T follicular helper cell (primary cell): ENCODE measurements around the gene RASGRF2.

Experiments
- DNase-seq: peaks from one replicate; pipeline ENCODE4 v3.0.0-alpha.2; 2020; ENCODE audit warnings: low read depth

Gene RASGRF2

DNA sequence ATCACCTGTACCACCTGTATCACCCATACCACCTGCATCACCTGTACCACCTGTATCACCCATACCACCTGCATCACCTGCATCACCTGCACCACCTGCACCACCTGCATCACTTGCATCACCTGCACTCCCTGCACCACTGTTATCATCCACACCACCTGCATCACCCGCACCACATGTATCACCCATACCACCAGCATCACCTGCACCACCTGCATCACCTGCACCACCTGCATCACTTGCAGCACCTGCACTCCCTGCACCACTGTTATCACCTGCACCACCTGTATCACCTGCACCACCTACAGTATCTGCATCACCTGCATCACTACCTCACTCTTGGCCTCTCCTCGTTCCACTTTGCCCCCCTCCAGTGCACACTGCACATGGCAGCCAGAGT, 209.8 kb downstream of the RASGRF2 start:
- no peak for DNase-seq

DNA sequence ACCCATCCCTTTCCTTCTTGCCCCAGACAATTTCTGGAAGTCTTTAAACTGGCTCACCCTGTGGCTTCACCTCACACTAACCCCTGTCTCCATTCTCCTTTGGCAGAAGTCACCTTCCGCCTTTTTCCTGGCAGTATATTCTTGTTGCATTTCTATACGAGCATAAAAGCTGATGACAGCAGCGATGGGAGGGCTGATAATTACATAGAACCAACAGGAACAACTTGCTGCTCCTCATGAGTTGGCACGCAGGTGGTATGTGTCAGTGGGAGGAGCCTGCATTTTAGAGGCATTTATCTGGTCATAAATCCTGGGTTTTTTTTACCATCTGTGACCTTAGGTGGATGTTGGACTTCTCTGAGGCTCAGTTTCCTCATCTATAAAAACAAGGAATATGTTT, 211.6 kb downstream of the RASGRF2 start:
- DNase-seq: no peak

DNA sequence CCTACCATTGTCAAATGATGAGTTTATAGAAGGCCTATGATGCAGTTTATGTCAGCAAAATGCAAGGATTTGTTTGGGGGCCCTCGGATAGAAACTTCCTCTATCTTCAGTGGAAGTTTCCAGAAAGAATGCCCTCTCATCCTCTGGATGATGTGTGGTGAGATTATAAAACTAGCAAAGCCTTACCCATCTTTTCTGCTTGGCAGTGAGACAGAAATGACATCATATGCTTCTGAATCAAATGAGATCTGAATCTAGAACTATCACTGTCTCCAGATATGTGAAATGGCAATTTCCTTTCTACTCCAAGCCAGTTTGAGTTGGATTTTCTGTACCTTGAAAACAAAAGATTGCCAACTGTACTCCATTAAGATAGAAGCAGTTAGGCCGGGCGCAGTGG, 212.5 kb downstream of the RASGRF2 start:
- no peak for DNase-seq

DNA sequence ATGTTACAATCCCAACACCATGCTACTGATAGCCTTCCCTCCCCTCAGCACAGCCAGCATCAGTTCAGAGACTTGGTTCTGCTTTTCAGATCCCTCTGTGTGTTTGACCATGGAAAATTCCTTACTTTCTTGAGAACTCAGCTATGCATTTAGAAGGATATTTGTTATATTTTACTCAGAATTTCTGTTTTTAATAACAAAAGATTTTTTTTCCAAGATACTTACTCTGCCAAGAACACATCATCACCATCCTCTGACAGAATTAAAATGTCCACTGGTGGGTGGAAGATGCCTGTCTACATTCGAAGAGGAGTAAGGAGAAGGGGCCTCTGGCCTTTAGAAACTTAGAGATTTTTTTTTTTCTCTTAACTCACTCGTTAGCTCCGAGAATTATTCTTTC, 216.9 kb downstream of the RASGRF2 start:
- no peak for DNase-seq

DNA sequence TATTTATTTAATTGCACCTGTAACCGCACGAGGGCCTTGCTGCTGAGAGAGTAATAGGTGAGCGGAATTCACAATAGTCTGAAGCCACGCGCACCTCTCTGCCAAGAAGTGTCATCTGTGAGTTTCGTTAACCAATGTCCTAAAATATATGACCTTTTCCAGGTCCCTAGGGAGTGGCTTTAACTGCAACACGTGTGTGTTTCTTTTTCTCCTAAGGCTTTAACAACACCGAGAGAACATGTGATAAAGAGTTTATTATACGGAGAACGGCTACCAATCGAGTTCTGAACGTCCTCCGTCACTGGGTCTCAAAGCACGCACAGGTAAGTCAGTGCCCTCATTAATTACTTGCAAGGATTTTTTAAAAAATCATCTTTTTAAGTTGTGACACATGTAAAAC, 219.8 kb downstream of the RASGRF2 start:
- DNase-seq: no peak

DNA sequence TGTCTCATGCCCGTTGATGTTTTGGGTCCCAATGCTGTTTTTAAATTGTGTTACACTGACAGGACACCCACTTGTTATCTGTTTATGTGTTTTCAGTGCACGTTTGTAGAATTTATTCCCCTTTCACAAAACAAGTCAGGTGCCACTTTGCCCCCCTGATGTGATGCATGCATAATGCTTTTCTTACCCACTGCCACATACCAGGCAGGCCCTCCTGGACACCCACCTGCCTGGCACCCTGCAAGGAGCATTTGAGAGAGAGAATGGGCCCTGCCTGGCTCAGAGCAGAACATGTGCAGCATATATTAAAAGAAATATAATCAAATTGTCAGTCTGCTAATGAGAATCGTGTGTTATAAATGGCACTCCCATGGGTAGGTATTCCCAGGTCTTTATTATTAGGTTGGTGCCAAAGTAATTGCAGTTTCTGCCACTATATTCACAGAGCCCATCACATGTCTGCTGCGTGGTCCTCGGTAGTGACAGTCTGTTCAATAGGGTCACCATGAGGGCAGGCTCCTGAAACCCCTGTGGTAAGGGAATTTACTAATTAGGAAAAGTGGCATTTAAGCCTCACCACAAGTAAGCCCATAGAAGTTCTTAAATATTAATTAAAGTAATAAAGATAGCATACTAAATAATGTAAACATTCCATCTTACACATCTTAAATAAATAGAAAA, 220.8 kb downstream of the RASGRF2 start:
- DNase-seq: no peak

DNA sequence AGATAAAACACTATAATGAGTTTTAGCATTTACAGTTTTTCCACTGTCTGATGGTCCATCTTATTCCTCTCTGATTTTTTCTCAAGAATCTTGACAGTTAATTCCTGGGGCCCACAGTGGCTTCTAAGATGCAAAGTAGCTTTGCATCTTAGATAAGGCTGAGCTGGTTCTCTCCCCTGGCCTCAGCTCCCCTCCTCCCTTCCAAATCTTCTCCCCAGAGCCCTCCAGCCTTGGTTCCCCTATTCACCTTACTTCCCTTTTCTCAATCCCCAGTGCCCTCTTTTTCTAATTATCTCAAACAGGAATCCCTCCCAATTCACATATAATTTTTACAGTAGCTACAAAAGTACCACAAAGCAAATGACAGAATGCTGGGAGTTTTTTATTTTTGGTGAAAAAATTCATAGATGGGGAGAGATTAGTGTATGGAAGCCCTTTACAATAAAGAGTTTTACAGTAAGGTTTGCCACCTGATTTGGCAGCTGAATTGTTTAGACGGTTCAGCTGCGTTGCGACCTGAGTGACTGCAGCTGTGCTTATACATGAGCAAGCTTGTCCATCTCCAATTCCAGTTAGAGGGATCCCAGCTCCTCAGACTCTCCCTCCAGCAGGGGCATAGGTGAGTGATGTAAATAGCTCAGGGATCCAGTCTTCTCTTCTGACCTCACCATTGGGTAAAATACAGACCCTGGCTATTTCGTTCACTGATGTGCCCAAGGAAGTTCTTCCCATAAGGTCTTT, 221.6 kb downstream of the RASGRF2 start:
- no peak for DNase-seq

DNA sequence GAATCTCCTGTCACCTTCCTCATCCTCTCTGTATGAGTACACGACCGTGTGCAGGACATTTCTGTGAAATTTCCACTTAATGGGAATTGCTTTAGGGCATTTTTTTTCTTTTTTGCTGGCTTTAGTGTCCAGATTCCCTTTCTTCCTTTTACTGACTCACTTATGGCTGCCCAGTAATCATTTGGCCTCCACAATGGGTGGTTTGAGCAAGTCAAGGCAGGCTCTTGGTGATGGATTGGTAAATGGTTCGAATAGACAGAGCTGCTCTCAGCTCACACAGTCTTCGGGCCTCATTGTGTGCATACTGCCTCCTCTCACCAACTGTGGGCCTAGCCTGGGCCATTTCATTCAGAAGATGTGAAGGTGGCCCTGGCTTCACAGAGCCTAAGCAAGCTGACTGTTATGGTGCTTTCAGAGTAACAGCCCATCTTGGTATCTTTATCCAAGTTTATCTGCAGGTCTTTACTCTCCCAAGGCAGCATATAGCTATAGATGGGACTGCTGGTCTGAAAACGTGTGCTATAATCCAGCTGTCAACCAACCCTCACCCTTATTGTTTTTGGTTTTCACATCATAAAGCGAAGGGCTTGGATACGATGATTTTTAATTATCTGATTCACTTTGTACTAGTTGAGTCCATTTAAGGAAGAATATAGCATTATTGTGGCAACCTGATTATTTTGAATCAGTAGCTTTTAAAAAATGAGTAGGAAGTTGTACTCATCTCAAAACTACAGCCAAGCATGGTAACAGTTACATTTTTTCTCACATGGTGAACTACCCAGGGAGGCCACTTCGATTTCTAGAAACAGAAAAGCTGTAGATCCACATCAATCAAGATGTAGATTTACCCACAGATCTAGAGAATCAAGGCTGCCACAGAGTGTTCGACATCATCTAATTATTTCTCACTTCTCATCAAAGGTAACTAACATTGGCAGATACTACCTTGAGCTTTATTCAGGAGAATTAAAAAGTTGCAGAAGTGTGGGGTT, 222.5 kb downstream of the RASGRF2 start:
- no peak for DNase-seq

DNA sequence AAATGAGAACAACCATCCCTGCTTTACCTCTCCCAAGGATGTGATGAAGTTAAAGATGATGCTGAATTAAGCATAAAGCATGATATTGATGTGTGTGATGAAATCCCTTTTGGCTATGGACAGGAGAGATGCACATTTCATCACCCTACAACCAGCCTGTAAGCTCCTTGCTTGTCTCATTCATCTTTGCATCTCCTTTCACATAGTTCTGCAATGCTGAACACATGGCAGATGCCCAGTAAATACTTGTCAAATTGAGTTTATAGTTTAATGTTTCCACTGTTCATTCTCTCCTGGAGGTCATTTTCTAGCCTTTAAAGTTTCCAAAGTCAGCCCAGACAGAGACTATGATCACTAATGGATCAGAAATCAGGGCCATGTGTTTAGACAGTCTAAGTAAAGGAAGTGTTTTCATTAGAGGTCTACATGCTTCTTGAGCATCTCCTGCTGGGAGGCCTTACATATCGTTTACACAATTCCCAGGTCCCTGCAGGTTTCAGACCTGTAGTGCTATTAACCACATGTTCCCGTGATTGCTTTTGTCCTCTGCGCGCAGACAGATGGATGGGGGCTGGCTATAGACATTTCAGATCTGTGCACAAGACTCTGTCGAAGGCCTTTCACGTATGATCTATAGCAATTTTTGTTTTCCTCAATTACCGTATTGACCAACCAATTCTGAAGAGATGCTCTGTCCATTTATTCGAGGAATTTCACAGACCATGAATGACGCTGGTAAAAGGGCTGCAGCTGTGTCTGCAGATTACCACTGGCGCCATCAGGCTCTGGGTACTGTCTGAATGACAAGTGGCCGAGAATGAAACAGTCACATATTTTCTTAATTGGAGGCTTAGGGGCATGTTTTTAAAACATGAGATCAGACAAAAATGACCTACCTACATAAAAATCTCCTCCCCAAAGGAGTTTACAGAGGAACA, 223.9 kb downstream of the RASGRF2 start:
- DNase-seq: no peak

DNA sequence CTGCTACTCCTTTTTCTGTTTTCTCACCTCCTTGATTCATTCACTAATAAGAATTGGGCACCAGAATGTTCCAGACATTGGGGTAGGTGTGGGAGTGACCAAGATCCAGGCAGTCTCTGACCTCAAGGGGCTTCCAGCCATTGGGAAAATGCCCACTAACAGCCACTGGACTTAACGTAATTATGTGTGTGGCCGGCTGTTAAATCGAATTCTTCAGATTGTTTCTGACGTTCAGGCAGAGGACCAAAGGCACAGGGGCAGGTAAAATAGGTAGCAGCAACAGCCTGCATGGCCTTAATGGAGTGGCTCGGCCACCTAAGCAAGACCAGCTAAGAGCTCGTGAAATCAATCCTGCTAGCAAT, 224.6 kb downstream of the RASGRF2 start:
- no peak for DNase-seq

DNA sequence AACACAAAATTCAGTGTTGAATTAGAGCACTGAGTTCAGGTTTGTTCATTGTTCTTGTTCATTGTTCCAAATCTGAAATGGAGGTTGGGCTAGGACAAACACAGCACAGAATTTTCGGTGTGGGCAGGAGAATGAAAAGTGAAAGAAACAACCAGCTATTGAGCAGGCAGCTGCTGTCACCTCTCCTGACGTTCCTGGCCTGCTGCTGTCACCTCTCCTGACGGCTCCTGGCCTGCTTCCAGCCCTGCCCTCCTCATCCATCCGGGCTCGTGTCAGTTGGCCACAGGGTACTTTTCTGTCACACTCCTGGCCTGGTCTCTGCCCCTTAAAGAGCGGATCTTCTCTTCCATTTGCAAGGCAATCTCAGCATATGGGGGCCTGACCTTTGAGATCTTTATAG, 227.7 kb downstream of the RASGRF2 start:
- no peak for DNase-seq

DNA sequence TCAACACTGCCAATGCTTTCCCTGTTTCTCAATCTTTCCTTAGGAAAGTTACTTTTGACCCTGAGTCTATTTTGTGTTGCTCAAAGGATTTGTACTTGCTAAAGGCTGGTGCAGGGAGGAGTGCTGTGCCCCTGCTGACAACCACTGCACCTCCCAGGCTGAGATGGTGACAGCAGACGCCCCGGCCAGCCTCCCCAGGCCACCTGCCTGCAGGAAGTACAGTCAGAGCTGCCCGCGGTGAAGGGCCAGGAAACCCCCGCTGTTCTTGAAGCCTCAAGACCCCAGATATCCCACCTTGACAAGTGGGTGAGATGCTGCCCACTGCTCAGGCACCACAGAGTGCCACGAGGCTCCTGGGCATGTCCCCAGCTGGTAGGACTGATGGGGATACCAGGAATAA, 228.8 kb downstream of the RASGRF2 start:
- no peak for DNase-seq

DNA sequence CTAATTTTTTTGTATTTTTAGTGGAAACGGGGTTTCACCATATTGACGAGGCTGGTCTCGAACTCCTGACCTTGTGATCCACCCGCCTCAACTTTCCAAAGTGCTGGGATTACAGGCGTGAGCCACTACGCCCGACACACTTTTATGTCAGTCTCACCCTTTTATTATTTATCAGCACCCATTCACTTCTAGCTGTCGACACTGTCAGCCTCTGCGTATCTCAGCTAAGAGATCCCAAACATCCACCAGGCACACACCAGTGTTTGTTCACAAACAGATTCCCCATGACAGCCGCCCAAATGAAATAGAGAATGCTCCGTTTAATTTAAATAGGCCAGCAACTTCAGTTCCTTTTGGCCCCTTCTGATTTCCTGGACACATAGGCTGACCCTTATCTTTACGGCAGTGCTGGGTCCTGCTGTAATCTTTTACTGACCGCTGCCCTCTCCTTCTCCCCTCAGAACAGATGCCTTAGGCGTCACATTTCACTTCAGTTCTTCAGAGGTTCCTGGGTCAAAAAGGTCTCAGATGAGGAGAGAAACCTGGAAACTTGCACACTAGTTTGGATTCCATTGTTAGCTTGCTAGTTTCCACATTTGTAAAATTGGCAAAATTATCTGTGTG, 229.8 kb downstream of the RASGRF2 start:
- DNase-seq: no peak

DNA sequence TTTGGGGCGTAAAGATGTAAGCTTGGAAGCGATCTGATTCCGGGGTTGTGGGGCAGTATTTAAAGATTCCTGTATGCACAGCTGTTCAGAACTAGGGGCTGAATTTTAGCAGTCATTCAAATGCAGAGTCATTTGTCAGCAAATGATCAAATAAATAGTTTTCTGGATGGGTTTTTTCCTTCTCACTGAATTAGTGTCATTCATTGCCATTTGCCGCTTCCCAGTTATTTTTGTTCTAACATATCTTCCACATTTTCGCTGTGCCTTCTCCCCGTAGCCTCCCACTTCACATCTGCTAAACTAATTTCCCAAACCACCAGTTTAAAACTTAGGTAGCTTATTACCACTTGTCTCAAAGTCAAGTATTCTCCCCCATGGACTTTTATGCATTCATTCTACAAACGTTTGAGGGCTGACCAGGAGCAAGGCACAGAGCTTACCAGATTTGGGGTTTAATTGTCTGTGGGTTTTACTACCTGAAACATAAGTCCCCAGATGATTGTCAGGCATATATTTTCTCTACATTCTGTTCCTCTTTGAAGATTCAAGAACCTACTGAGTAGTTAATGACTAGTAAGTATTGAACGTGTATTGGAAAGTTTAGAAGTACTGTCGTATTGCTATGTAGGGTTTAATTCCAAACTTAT, 231.7 kb downstream of the RASGRF2 start:
- no peak for DNase-seq

DNA sequence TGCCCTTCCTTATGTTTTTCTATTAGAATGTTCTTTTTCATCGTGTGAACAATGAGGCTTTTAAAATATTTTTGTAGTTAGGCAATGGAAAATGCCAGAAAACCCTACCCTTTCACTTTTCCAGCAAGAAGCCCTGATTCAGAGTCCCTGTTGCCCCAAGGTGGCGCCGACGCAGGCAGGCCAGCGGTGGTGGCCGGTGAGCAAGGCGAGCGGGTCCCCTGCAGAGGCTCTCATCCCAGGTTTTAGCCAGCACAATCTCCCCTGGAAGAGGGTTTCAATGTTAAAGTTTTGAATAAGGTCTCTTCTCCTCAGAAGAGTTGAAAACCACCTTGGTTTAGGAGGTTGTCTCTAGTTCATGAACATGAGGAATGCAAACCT, 232.2 kb downstream of the RASGRF2 start:
- no peak for DNase-seq

DNA sequence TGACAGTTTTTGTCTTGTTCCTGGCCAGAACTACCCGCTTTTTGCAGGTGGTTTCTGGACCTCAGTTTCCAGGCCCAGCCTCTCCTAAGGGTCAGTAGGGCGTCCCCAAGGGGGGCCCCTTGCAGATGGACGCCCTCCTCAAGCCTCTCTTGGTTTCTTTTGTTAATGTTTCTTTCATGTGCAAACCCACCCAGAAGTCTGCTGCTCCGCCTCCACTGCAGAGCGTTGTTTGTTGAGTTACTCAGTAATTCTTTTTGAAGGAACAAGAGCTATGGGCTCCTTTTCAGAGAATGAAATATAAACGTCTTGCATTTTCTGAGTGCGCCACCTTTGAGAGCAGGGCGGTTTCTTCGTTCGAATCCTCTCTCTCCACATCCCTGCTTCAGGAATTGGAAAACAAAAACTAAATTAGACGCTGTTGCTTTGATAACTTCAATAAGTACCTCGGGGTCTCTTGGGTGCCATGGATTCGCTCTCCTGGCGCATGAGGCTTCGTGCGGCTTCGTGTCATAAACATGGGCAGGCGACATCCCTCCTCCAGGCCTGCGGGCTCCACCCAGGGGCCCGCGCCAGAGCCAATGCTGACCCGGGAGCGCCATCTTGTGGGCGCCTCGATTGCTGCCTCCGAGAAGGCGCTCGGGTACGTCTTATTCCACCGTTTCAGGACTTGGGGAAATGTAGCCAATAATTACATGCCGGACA, 234.6 kb downstream of the RASGRF2 start:
- peak; percentile 66 for DNase-seq

DNA sequence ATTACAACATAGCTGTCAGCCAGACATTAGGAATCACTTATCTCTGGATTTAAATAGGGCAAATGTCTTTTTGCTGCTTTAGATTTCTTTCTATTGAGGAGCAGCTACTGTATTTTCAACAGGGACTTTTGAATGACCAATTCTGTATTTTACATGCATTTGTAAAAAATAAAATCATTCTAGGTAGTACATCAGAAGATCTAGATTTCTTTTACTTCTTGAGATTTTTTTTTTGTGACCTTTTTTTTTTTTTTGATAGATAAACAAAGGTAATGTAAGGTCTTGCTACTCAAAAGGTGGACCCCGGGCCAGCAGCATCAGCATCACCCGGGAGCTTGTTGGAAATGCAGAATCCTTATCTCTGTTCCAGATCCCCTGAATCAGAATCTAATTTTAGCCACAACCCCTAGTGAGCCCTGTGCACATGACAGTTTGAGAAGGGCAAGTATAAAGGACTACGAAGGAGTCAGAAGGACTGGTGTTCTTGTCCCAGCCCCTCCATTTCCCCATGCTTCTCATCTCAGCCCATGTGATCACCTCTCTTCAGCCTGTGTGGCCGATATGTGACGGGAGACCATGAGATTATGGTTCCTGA, 235.3 kb downstream of the RASGRF2 start:
- DNase-seq: no peak

DNA sequence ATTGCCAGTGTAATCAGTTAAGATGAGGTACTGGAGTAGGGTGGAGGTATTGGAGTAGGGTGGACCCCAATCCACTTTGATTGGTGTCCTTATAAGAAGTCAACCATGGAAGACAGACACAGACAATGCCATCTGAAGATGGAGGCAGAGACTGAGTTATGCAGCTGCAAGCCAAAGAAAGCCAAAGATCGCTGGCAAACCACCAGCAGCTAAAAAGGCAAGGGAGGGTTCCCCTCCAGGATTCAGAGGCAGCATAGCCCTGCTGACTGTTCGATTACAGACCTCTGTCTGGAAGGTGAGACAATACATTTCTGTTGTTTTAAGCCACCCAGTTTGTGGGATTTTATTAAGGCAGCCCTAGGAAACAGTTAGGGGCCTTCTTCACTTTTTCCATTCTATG, 242.5 kb downstream of the RASGRF2 start:
- DNase-seq: no peak

DNA sequence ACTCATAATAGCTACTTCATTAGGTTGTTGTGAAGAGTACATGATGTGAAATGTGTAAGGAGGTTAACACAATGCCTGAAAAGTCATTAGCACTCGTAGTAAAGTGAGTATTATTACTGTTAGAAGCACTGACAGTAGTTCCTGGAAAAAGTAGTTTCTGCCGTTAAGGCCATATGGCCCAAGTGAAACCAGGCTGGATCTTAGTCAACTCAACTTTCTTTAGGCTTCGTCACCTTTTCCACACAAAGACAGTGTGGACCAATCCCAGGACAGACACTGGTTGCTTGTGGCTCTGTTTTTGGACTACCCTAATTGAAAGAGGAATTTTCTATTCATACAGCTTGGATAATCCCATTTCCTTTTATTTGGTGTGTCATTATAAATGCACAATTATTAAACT, 243.6 kb downstream of the RASGRF2 start:
- no peak for DNase-seq

DNA sequence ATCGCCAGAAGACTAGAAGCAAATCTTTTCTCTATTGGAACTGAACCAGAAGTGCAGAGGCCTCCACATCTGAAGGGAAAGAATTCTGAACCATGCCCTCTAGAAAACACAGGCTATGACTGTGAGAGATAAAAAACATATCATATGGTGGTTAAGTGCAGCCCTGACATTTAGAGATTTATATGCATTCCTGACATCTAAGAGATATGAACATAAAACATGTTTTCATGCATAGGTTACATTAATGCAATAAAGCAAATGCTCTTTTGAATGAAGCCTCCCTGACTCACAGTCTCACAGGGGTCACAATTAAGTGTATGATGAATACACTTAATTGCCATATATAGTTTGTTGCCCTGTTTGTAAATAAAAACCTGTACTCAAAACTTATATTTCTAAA, 244.0 kb downstream of the RASGRF2 start:
- DNase-seq: no peak
